Skeletal muscle satellite cell (primary cell): ENCODE results near the gene PRR23E.

Experiments
- H3K27me3 ChIP-seq: 2 replicates; pipeline ENCODE4 v1.7.0; 2013; ENCODE audit warnings: low read length; ENCODE audit not compliant: control insufficient read depth, insufficient read depth
- H3K36me3 ChIP-seq: 2 replicates; pipeline ENCODE4 v1.7.0; 2013; ENCODE audit warnings: mild to moderate bottlenecking, control low read depth, low read length; ENCODE audit not compliant: insufficient read depth
- H3K4me1 ChIP-seq: 2 replicates; pipeline ENCODE4 v1.7.0; 2013; ENCODE audit warnings: low read length; ENCODE audit not compliant: control insufficient read depth, insufficient read depth
- H3K4me2 ChIP-seq: 2 replicates; pipeline ENCODE4 v1.7.0; 2013; ENCODE audit warnings: mild to moderate bottlenecking, low read length
- H3K4me3 ChIP-seq: 2 replicates; pipeline ENCODE4 v1.7.0; 2013; ENCODE audit warnings: low read length
- H3K9ac ChIP-seq: 2 replicates; pipeline ENCODE4 v1.7.0; 2013; ENCODE audit warnings: mild to moderate bottlenecking, low read depth, low read length, moderate library complexity
- H3K9me3 ChIP-seq: replicated peaks from 2 replicates; pipeline ENCODE4 v1.7.0; 2013; ENCODE audit warnings: mild to moderate bottlenecking, control low read depth, low read length

Gene PRR23E

GRCh38 chr3:127193775-127194174 lies 844 bp downstream of the PRR23E start:
- Histone ChIP-seq H3K9ac (no peak overlapping the region), H3K27me3 (no peaks in the 10 kb centered on the region)

DNA sequence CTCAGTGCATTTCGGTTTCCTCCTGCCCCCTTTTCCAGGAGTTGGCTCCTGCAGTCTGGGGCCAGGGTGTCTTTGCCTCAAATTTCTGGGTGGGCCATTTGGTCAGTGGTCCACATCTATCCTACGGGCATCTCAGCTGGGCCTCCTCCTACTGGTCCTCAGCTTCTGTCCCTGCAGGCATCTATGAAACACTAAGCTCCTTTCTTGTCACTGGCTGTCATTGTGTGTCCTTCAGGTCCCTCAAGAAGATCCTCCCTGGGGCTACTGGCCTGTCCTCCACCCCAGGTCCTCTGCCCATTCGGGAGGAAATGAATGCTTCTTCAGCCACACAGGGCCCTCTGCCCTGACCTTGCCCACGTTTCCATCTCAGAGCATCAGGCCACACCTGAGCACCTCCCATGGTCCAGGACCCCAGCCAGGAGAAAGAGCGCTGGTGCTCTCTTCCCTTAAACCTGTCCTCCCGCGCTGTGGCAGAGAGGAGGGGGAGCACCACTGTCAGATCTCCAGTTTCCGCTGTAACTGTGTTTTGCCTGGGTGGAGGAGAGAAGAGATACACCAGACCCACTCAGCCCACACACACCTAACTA lies 1.8 kb downstream of the PRR23E start:
- Histone ChIP-seq H3K9ac (no peak overlapping the region), H3K4me2 (no peak overlapping the region), H3K36me3 (no peaks in the 10 kb centered on the region), H3K9me3 (no peaks in the 10 kb centered on the region), H3K27me3 (no peaks in the 10 kb centered on the region), H3K4me1 (no peaks in the 10 kb centered on the region), H3K4me3 (no peak overlapping the region)

More at GRCh38 chr3:127193775-127194174, 844 bp downstream of the PRR23E start:
- Histone ChIP-seq H3K9me3 (no peaks in the 10 kb centered on the region), H3K4me1 (no peaks in the 10 kb centered on the region), H3K4me3 (no peak overlapping the region), H3K36me3 (no peaks in the 10 kb centered on the region), H3K4me2 (no peak overlapping the region)

DNA sequence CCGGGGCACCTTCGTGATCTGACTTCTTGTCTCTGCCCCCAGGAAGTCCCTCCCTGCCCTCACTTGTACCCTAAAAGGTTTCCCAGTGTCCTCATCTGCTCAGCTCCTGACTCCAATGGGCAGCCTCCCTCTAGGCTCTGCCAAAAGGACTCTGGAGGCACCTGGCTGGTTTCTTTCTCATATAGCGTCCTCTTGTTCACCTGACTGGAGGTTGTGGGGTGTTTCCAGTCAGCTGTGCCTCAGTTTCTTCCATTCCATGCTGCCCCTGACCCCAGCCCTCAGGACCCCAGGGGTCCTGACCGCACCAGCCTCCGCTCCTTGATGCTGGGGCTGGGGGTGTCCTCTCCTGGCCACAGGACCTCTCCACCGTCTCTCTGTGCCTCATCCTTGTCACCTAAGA lies 2.5 kb downstream of the PRR23E start:
- Histone ChIP-seq H3K4me3 (no peak overlapping the region), H3K36me3 (no peaks in the 10 kb centered on the region)

GRCh38 chr3:127196002-127196401 lies 3.1 kb downstream of the PRR23E start:
- no peaks in the 10 kb centered on the region for H3K36me3 ChIP-seq
- H3K4me3 ChIP-seq, result no peak overlapping the region
- H3K9me3 ChIP-seq, result no peaks in the 10 kb centered on the region
- H3K4me1 ChIP-seq, result no peaks in the 10 kb centered on the region
- H3K9ac ChIP-seq, result no peak overlapping the region
- H3K27me3 ChIP-seq, result no peaks in the 10 kb centered on the region
- H3K4me2 ChIP-seq, result no peak overlapping the region

More for the DNA sequence above, 2.5 kb downstream of the PRR23E start:
- Histone ChIP-seq H3K9me3 (no peaks in the 10 kb centered on the region), H3K9ac (no peak overlapping the region), H3K27me3 (no peaks in the 10 kb centered on the region), H3K4me2 (no peak overlapping the region), H3K4me1 (no peaks in the 10 kb centered on the region)

DNA sequence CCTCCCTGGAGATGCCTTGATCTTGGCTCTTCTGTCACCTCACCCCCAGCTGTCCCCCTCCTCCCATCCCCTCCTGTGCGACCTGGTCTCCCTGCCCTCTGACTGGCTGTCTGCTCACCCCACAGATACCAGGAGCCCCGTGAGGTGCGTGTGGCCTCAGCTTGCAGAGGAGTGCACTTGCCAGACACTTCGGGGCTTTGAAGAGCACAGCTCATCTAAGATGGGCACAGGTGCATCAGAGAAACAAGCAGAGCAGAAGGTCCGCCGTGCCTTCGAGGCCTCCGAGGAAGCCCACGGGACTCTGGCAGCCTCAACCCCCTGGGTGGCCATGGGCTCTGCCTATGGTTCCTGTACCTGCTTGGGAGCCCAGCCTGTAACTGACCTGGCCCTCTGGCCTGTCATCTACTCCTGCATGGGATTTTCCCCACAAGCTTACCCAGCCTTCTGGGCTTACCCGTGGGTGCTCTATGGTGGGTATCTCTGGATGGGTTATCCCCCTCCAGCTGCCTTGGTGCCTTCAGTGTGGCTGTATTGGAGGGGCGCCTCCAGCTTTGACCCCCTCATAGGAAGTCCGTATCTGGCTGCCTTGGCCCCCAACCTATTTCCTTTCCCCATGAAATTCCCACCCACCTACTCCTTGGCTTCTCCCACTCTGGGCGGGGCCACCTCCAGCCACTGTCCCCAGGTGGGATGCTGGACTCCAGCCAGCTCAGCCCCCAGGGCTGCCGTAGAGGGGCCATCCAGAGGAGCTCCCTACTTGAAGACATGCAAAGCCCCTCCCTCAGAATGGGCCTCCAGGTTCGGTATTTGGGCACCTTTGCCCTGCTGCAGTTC lies 3.8 kb downstream of the PRR23E start:
- Histone ChIP-seq H3K9ac (no peak overlapping the region), H3K9me3 (no peaks in the 10 kb centered on the region), H3K4me2 (no peak overlapping the region), H3K4me1 (no peaks in the 10 kb centered on the region), H3K4me3 (no peak overlapping the region), H3K27me3 (no peaks in the 10 kb centered on the region), H3K36me3 (no peaks in the 10 kb centered on the region)

DNA sequence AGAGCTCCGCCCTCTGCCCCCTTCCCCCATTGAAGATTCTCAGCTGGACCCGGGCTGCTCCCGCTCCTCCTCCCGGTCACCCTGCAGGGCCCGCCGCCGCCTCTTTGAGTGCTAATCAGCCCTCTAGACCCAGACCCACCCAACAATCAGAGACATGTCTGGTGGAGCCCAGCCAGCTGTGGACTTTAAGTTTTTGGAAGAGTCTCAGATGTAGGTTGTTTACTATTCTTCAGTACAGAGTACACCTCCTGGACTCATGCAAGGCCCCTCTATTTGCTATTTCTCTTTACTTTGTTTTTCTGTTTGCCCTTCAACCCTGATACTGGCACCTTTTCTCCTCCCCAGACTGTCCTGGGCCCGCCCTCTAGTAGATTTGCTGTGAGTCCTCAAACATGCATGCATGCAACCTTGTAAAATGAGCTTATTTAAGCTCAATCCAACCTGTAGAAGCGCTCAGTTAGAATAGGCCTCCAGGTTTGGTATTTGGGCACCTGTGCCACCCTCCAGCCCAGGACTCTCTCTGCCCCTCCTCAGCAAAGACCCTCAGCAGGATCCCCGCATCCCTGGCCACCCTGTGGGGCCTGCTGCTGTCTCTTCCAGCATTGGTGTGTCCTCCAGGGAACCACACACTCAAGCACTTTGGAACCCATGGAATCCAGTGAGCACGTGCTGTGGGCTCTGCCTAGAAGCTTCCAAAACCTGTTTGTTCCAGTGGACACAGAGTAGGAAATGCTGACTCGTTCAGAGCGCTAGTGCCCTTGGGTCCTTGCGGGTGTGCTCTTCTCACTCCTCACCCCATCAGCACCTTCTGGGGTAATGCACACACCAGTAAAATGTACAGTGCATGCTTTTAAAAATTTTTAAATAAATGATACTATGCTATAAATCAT lies 4.6 kb downstream of the PRR23E start:
- no peak overlapping the region for H3K4me3 ChIP-seq
- H3K27me3 ChIP-seq, result no peaks in the 10 kb centered on the region
- no peak overlapping the region for H3K4me2 ChIP-seq
- H3K36me3 ChIP-seq, result no peaks in the 10 kb centered on the region
- no peaks in the 10 kb centered on the region for H3K4me1 ChIP-seq
- H3K9me3 ChIP-seq, result no peaks in the 10 kb centered on the region
- no peak overlapping the region for H3K9ac ChIP-seq

DNA sequence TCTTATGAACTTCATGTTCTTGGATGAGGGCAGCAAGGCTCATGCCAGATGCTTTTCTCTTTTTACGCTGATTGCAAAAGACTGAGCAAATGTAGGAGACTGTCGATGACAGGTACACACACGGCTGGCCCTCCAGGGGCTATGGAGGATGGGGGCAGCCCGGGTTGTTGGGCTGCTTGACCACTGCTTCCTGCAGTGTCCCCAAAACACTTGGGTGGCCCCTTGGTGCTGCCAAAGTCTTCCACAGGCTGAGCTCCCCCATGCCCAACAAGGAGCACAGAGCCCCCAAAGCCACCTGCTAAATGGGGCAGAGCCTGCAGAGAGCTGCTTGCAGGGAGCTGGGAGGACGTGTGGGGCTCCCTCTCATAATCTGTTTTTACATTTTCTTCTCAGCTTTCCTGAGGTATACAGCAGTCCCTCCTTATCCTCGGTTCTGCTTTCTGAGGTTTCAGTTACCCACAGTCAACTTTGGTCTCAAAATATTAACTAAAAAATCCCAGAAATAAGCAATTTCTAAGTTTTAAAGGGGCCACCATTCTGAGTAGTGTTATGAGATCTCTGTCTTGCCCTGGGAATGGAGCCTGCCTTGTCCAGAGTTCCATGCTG lies 7.3 kb downstream of the PRR23E start:
- Histone ChIP-seq H3K9ac (no peak overlapping the region), H3K36me3 (no peaks in the 10 kb centered on the region), H3K9me3 (no peaks in the 10 kb centered on the region), H3K4me2 (no peak overlapping the region), H3K27me3 (peaks cover 4% of the 10 kb centered on the region), H3K4me1 (no peaks in the 10 kb centered on the region), H3K4me3 (no peak overlapping the region)

DNA sequence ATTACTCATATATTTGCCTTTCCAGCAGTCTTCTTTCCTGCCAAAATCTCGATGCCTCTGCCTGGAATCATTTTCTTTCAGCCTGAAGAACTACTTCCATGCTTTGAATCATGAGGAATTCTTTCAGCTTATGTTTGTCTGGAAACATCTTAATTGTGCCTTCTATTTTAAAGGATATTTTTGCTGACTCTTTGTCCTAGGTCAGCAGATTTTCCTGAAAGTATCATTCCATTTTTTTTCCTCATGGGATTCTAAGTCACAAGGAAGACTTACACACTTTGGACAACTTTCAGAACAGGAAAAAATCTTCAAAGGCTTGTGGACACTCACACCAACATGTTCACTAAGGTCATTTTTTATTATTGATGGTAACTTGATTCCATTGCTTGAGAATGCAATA lies 10.1 kb downstream of the PRR23E start:
- Histone ChIP-seq H3K9ac (no peak overlapping the region), H3K27me3 (peaks cover 4% of the 10 kb centered on the region), H3K4me2 (no peak overlapping the region), H3K4me1 (no peaks in the 10 kb centered on the region), H3K9me3 (no peaks in the 10 kb centered on the region), H3K36me3 (no peaks in the 10 kb centered on the region), H3K4me3 (no peak overlapping the region)

DNA sequence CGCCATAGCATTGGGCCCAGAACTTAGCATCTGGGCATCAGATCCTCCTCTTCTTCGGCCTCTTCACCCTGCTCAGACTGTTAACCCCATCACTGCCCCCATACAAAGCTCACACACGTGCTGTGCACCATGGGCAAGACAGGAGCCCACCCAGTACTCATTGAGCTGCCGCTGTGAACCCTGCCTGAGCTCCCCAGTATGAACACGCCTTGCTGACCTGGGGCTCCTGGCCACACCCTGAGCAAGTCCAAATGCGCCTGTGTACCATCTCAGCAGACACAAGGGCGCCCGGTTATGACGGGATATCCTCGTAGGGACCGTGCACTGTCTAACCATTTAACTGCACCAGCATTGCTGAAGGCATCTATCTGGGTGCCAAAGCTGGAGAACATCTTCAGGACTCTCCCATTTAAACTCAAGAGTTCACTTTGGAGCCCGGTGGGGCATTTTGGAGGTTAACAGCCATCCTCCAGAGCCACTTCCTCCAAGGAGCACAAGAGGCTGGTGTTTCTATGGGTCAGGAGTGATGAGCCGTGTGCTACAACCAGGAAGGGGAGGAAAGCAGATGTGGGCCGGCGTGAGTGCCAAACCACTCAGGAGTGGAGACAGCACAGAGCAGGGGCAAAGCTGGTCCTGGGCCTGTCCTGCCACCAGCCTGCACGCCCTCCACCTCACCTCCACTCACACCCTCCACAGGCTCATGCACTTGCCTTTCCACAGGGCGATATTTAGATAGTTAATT lies 12.1 kb downstream of the PRR23E start:
- Histone ChIP-seq H3K4me2 (no peak overlapping the region), H3K27me3 (peaks cover 4% of the 10 kb centered on the region), H3K4me1 (no peaks in the 10 kb centered on the region), H3K9ac (no peak overlapping the region), H3K36me3 (no peaks in the 10 kb centered on the region), H3K4me3 (no peak overlapping the region), H3K9me3 (no peaks in the 10 kb centered on the region)

DNA sequence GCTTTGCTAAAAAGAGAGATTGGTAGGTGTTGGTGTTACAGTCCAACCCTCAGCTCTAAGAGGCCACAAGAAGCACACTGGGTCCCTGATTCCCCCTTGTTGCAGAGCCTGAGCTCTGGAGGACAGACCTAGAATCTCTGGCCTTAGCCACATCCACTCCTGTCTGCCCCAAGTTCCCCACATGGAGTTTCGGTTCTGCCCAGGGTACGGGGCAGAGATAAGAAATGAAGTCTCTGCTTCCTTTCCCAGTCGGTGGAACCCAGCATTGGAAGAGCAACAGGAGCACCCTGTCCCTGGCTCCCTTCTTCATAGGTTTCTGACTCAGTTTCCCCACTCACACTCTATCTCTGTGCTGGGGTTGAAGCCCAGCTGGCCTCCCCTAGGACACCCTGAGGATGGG lies 13.2 kb downstream of the PRR23E start:
- no peak overlapping the region for H3K9ac ChIP-seq
- H3K9me3 ChIP-seq, result no peaks in the 10 kb centered on the region
- H3K4me3 ChIP-seq, result no peak overlapping the region

More for the DNA sequence above, 13.2 kb downstream of the PRR23E start:
- H3K4me1 ChIP-seq, result no peaks in the 10 kb centered on the region
- no peaks in the 10 kb centered on the region for H3K36me3 ChIP-seq
- H3K27me3 ChIP-seq, result peaks cover 4% of the 10 kb centered on the region
- H3K4me2 ChIP-seq, result no peak overlapping the region
